HepG2 (cell line): ENCODE measurements around the gene FASTK. TPM values are rescaled to one million over a fixed set of nuclear protein-coding genes. Genes with fewer than 3 reads are reported as not detected.

Source experiments
- ATAC-seq: fragments of 200-7000 bp; cut with Tn5 transposase; 3 replicates; pipeline ENCODE4 v1.9.1; 2020; ENCODE audit warnings: mild to moderate bottlenecking, moderate library complexity
- BruUV-seq: library from RNA; stranded (reverse); fragments of 400-500 nt; replicated peaks from 2 replicates; lab custom pipeline; 2021; lab: Mats Ljungman, UMichigan
- CTCF ChIA-PET: fragments of 300-600 bp; formaldehyde crosslinking; extraction: SDS; loops from one replicate; lab custom pipeline; 2021; ENCODE audit warnings: low total read pairs, inconsistent platforms, low intra/inter-chr PET ratio; lab: Yijun Ruan, JAX
- POLR2A ChIA-PET: fragments of 350-600 bp; sonication (Branson Sonifier 250); formaldehyde crosslinking; loops from one replicate; lab custom pipeline; 2020; ENCODE audit warnings: antibody characterized with exemption, inconsistent platforms; lab: Yijun Ruan, JAX
- DNase-seq: peaks from one replicate; pipeline ENCODE4 v3.0.0-alpha.2; 2015; ENCODE audit warnings: low spot score
- FAIRE-seq: peaks from 3 replicates; lab custom pipeline; 2011; peaks lifted over from hg19 to GRCh38; lab: Jason Lieb, UNC
- H2AFZ ChIP-seq: one replicate; pipeline ENCODE4 v1.6.1; 2011; ENCODE audit warnings: low read length, inconsistent platforms
- H3K27ac ChIP-seq: fragments of 300-600 bp; 3 replicates; pipeline ENCODE4 v1.8.0; 2011; ENCODE audit warnings: mixed run types, mild to moderate bottlenecking, mixed read lengths, low read length, inconsistent platforms; ENCODE audit not compliant: insufficient read depth; ENCODE audit errors: extremely low read length
- H3K27me3 ChIP-seq, 2 experiments: fragments of 200-600 bp in 1 of 2; 2 replicates in 1 of 2; 3 replicates in 1 of 2; pipeline versions ENCODE4 v1.6.0 to v1.8.0; 2011; ENCODE audit warnings: low read length in 2 of 2, mild to moderate bottlenecking in 2 of 2, moderate library complexity in 2 of 2, inconsistent platforms in 1 of 2; ENCODE audit not compliant: insufficient read depth in 2 of 2, control insufficient read depth in 1 of 2
- H3K36me3 ChIP-seq, 2 experiments: fragments of 200-600 bp in 1 of 2; replicated peaks in 1 of 2; 2 replicates in 1 of 2; 3 replicates in 1 of 2; pipeline versions ENCODE4 v1.5.1 to v1.8.0; 2011; ENCODE audit warnings: low read length in 2 of 2, inconsistent platforms in 1 of 2; ENCODE audit not compliant: insufficient read depth in 2 of 2, control insufficient read depth in 1 of 2
- H3K4me1 ChIP-seq: 2 replicates; pipeline ENCODE4 v1.5.1; 2012; ENCODE audit warnings: low read length, inconsistent platforms; ENCODE audit not compliant: insufficient read depth
- H3K4me2 ChIP-seq: 2 replicates; pipeline ENCODE4 v1.6.0; 2011; ENCODE audit warnings: low read depth, low read length, inconsistent platforms
- H3K4me3 ChIP-seq, 3 experiments: fragments of 200-600 bp in 1 of 3; sonication (generic), shearing (Covaris generic) in 1 of 3; replicated peaks in 1 of 3; 2 replicates each; pipeline ENCODE4 v1.5.1; 2011 to 2016; ENCODE audit warnings: low read length in 3 of 3, inconsistent platforms in 2 of 3, low read depth in 2 of 3, mild to moderate bottlenecking in 2 of 3, control low read depth in 1 of 3, mixed read lengths in 1 of 3; ENCODE audit not compliant: insufficient read depth in 1 of 3
- H3K79me2 ChIP-seq: one replicate; pipeline ENCODE4 v1.6.1; 2011; ENCODE audit warnings: low read length, inconsistent platforms; ENCODE audit not compliant: insufficient read depth
- H3K9ac ChIP-seq: 2 replicates; pipeline ENCODE4 v1.6.0; 2011; ENCODE audit warnings: mild to moderate bottlenecking, low read depth, low read length, inconsistent platforms; ENCODE audit not compliant: insufficient read depth
- H3K9me3 ChIP-seq: 2 replicates; pipeline ENCODE4 v1.5.1; 2012; ENCODE audit warnings: mild to moderate bottlenecking, low read length
- H4K20me1 ChIP-seq: 2 replicates; pipeline ENCODE4 v1.6.0; 2011; ENCODE audit warnings: inconsistent platforms, mild to moderate bottlenecking, low read length, moderate library complexity; ENCODE audit not compliant: insufficient read depth
- BHLHE40 ChIP-seq: IDR thresholded peaks from 2 replicates; pipeline ENCODE4 v1.6.1; 2011; ENCODE audit warnings: low read length, improper control_type of control experiment
- ETV5 ChIP-seq: IDR thresholded peaks from 2 replicates; pipeline ENCODE4 v1.6.1; 2018; ENCODE audit warnings: missing biosample characterization, missing genetic modification reagents, inconsistent platforms, borderline replicate concordance
- GABPA ChIP-seq, 2 experiments: IDR thresholded peaks; 2 replicates each; pipeline ENCODE4 v1.6.1; 2011 to 2016; ENCODE audit warnings: low read depth in 2 of 2, low read length in 1 of 2, missing biosample characterization in 1 of 2, missing genetic modification characterization in 1 of 2
- GABPB1 ChIP-seq: IDR thresholded peaks from 2 replicates; pipeline ENCODE4 v1.6.1; 2016; ENCODE audit warnings: mild to moderate bottlenecking, missing genetic modification reagents, moderate library complexity, missing compliant biosample characterization
- HDAC1 ChIP-seq: sonication (generic); formaldehyde crosslinking; IDR thresholded peaks from 2 replicates; pipeline ENCODE4 v1.5.1; 2020; ENCODE audit warnings: mild to moderate bottlenecking, missing genetic modification reagents
- MIER2 ChIP-seq: IDR thresholded peaks from 2 replicates; pipeline ENCODE4 v1.6.1; 2016; ENCODE audit warnings: missing biosample characterization, missing genetic modification reagents
- SMARCC2 ChIP-seq: fragments of 450-650 bp; IDR thresholded peaks from 2 replicates; pipeline ENCODE4 v1.6.1; 2017; ENCODE audit warnings: antibody characterized with exemption, mild to moderate bottlenecking
- TAF1 ChIP-seq: sonication (generic); formaldehyde crosslinking; IDR thresholded peaks from 2 replicates; pipeline ENCODE4 v1.4.0; 2020; ENCODE audit warnings: missing genetic modification reagents
- ZFP36L1 ChIP-seq: sonication (generic); formaldehyde crosslinking; IDR thresholded peaks from 2 replicates; pipeline ENCODE4 v1.8.0; 2022; ENCODE audit warnings: mild to moderate bottlenecking, missing genetic modification reagents, moderate library complexity
- WGBS: methylation state at CpG from one replicate; pipeline ENCODE4 v1.1.6; 2017; ENCODE audit warnings: low lambda C conversion rate; 5-methylcytosine and 5-hydroxymethylcytosine counted together
- in situ Hi-C: cut with HindIII; loops from 2 replicates; pipeline ENCODE4 v1.10.0; 2017; ENCODE audit warnings: low pct_unique_long_range_greater_than_20kb; ENCODE audit not compliant: extremely low pct_ligation_motif_present
- intact Hi-C: fragments of 100-400 bp; cut with micrococcal nuclease; formaldehyde crosslinking; loops from one replicate; pipeline ENCODE4 v1.10.0; 2022; ENCODE audit not compliant: unreplicated experiment
- polyA plus RNA-seq, 8 experiments: library from polyadenylated mRNA; depleted of rRNA in 3 of 8; stranded (reverse) in 7 of 8; unstranded in 1 of 8; fragments of >200 nt; fragmentation: Illumina TruSeq in 4 of 8; extraction: Trizol in 4 of 8; gene quantifications; 2 replicates each; pipeline versions ENCODE4 v1.2.1 to v1.2.3, GENCODE V29; 2011 to 2016; ENCODE audit warnings: low read depth in 4 of 8, missing spikeins in 1 of 8, mixed read lengths in 1 of 8; ENCODE audit not compliant: insufficient read depth in 1 of 8
- total RNA-seq, 5 experiments: library from RNA; depleted of rRNA; stranded (reverse); fragments of >200 nt; fragmentation: Illumina TruSeq; extraction: Trizol; gene quantifications; 2 replicates each; pipeline ENCODE4 v1.2.3, GENCODE V29; 2016; ENCODE audit warnings: low read depth in 1 of 5
- TF ChIP-seq, protein P1 (sequence below): sonication (generic); formaldehyde crosslinking; IDR thresholded peaks from 2 replicates; pipeline ENCODE4 v1.4.0; 2020; ENCODE audit warnings: missing genetic modification reagents
- TF ChIP-seq, protein P2 (sequence below): sonication (generic); formaldehyde crosslinking; IDR thresholded peaks from 2 replicates; pipeline ENCODE4 v1.5.1; 2020; ENCODE audit warnings: mild to moderate bottlenecking, missing genetic modification reagents, moderate library complexity
- TF ChIP-seq, protein P3 (sequence below): sonication (generic); formaldehyde crosslinking; IDR thresholded peaks from 2 replicates; pipeline ENCODE4 v1.4.0; 2020; ENCODE audit warnings: missing genetic modification reagents
- TF ChIP-seq, protein P4 (sequence below): IDR thresholded peaks from 2 replicates; pipeline ENCODE4 v1.6.1; 2016; ENCODE audit warnings: missing biosample characterization, missing genetic modification reagents, low read depth

Gene FASTK
- total and polyA plus RNA-seq, 2 of the 13 experiments (the other 11 are each of a cell fraction or from before 2014, with no cell fraction given): 52.9 to 55.7 TPM

DNA sequence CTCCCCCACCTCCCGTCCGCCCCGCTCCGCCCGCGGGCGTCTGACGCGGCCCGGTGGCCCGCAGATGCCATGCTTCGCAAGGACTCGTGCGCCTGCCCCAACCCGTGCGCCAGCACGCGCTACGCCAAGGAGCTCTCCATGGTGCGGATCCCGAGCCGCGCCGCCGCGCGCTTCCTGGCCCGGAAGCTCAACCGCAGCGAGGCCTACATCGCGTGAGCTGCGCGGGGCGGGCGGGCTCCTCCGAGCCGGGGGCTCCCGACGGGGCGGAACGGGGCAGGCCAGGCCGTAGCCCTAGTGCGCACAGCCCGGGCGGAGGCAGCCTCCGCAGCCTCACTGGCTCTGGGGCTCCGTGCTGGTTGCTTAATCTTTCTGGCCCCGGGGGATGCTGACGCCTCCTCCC, 29.5 kb downstream of the FASTK start:
- Histone ChIP-seq H3K27me3 (peaks cover 1 to 12% of the 10 kb centered on the region in 2 experiments; a peak in 3 of 5 replicates), H3K27ac (no peak overlapping the region), H4K20me1 (no peaks in the 10 kb centered on the region), H3K4me2 (no peak overlapping the region), H3K4me3 (no peak overlapping the region), H3K9me3 (no peaks in the 10 kb centered on the region), H3K79me2 (no peaks in the 10 kb centered on the region), H3K4me1 (peaks cover 4% of the 10 kb centered on the region), H3K36me3 (0 out of 5 replicates have a peak, but pooled peaks cover 0 to 2% of the 10 kb centered on the region in 2 experiments), H3K9ac (no peak overlapping the region), H2AFZ (no peak overlapping the region)
- intact Hi-C loops: no loop called here
- in situ Hi-C loops: no loop called here
- ChIA-PET POLR2A (interaction anchor here (1.0 kb wide), 1 partner anchor 12 kb away, joined by 5 read pairs; no protein-coding TSS in a partner anchor), CTCF (no interaction called here)
- 62% methylated on average over 8 of the region's 50 CpGs for WGBS
- no peak for DNase-seq
- FAIRE-seq: no peak
- BruUV-seq: no TSS peak
- peak; percentile 42 for ATAC-seq
- TF ChIP-seq, protein P1, sequence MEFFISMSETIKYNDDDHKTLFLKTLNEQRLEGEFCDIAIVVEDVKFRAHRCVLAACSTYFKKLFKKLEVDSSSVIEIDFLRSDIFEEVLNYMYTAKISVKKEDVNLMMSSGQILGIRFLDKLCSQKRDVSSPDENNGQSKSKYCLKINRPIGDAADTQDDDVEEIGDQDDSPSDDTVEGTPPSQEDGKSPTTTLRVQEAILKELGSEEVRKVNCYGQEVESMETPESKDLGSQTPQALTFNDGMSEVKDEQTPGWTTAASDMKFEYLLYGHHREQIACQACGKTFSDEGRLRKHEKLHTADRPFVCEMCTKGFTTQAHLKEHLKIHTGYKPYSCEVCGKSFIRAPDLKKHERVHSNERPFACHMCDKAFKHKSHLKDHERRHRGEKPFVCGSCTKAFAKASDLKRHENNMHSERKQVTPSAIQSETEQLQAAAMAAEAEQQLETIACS: peak; percentile 24; the same call in 1 of the 2 replicates
- no peak for TF ChIP-seq GABPA (IDR thresholded peaks at IDR 0.05; ENCODE audit: low read depth, low read length)
- TF ChIP-seq GABPA (CRISPR knock-in tag; IDR thresholded peaks at IDR 0.05; ENCODE audit: low read depth): no peak
- TF ChIP-seq HDAC1 (CRISPR knock-in tag): peak; percentile 35; the same call in 1 of the 2 replicates
- TF ChIP-seq, protein P2, sequence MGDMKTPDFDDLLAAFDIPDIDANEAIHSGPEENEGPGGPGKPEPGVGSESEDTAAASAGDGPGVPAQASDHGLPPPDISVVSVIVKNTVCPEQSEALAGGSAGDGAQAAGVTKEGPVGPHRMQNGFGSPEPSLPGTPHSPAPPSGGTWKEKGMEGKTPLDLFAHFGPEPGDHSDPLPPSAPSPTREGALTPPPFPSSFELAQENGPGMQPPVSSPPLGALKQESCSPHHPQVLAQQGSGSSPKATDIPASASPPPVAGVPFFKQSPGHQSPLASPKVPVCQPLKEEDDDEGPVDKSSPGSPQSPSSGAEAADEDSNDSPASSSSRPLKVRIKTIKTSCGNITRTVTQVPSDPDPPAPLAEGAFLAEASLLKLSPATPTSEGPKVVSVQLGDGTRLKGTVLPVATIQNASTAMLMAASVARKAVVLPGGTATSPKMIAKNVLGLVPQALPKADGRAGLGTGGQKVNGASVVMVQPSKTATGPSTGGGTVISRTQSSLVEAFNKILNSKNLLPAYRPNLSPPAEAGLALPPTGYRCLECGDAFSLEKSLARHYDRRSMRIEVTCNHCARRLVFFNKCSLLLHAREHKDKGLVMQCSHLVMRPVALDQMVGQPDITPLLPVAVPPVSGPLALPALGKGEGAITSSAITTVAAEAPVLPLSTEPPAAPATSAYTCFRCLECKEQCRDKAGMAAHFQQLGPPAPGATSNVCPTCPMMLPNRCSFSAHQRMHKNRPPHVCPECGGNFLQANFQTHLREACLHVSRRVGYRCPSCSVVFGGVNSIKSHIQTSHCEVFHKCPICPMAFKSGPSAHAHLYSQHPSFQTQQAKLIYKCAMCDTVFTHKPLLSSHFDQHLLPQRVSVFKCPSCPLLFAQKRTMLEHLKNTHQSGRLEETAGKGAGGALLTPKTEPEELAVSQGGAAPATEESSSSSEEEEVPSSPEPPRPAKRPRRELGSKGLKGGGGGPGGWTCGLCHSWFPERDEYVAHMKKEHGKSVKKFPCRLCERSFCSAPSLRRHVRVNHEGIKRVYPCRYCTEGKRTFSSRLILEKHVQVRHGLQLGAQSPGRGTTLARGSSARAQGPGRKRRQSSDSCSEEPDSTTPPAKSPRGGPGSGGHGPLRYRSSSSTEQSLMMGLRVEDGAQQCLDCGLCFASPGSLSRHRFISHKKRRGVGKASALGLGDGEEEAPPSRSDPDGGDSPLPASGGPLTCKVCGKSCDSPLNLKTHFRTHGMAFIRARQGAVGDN (CRISPR knock-in tag): peak; percentile 54
- no peak for TF ChIP-seq ZFP36L1
- TF ChIP-seq, protein P3, sequence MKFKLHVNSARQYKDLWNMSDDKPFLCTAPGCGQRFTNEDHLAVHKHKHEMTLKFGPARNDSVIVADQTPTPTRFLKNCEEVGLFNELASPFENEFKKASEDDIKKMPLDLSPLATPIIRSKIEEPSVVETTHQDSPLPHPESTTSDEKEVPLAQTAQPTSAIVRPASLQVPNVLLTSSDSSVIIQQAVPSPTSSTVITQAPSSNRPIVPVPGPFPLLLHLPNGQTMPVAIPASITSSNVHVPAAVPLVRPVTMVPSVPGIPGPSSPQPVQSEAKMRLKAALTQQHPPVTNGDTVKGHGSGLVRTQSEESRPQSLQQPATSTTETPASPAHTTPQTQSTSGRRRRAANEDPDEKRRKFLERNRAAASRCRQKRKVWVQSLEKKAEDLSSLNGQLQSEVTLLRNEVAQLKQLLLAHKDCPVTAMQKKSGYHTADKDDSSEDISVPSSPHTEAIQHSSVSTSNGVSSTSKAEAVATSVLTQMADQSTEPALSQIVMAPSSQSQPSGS (CRISPR knock-in tag): no peak
- TF ChIP-seq, protein P4, sequence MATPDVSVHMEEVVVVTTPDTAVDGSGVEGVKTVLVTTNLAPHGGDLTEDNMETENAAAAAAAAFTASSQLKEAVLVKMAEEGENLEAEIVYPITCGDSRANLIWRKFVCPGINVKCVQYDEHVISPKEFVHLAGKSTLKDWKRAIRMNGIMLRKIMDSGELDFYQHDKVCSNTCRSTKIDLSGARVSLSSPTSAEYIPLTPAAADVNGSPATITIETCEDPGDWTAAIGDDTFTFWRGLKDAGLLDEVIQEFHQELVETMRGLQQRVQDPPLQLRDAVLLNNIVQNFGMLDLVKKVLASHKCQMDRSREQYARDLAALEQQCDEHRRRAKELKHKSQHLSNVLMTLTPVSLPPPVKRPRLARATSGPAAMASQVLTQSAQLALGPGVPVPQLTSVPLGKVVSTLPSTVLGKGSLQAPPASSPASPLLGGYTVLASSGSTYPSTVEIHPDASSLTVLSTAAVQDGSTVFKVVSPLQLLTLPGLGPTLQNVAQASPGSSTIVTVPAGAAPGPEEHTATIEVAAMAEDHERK (CRISPR knock-in tag): no peak
- peak; percentile 91 for TF ChIP-seq MIER2
- TF ChIP-seq ETV5: 0 out of 2 replicates have a peak, but pooled peaks have one; percentile 16
- TF ChIP-seq GABPB1 (CRISPR knock-in tag): peak; percentile 57; the same call in 1 of the 2 replicates
- TF ChIP-seq SMARCC2: no peak
- TF ChIP-seq BHLHE40: peak; percentile 79
- TF ChIP-seq TAF1 (CRISPR knock-in tag): no peak
